ENCODE data around the gene TRMT44. TPM values are rescaled to one million over a fixed set of nuclear protein-coding genes. Genes with fewer than 3 reads are reported as not detected.

The TRMT44 gene
- total RNA-seq, 1 experiment from 2014 or later = 23.4 TPM

GRCh38 chr4:8412288-8412687 is 28.3 kb upstream of the TRMT44 start:
- H3K27me3 Mint-ChIP-seq (ENCODE audit: insufficient read depth, unreplicated experiment) = no peaks in the 10 kb centered on the region
- CTCF ChIA-PET = no interaction called here
- no peak for DNase-seq
- BruUV-seq (replicated peaks) = no TSS peak
- POLR2A ChIA-PET = no interaction called here
- Histone ChIP-seq H3K9me3 (no peaks in the 10 kb centered on the region), H3K4me3 (ENCODE audit: low read depth, low read length) (no peak overlapping the region), H3K27me3 (replicated peaks; ENCODE audit: control insufficient read depth, insufficient read depth, low read length) (no peaks in the 10 kb centered on the region), H3K36me3 (ENCODE audit: control insufficient read depth, insufficient read depth, low read length) (no peaks in the 10 kb centered on the region; the same call in 1 of the 2 replicates), H3K4me1 (no peaks in the 10 kb centered on the region)
- no peaks in the 10 kb centered on the region for H3K9me3 Mint-ChIP-seq (ENCODE audit: unreplicated experiment)
- H3K27ac Mint-ChIP-seq (ENCODE audit: unreplicated experiment) = no peak overlapping the region
- H3K36me3 Mint-ChIP-seq (ENCODE audit: insufficient read depth, unreplicated experiment) = no peaks in the 10 kb centered on the region
- TF ChIP-seq CTCF (IDR thresholded peaks at IDR 0.05; ENCODE audit: insufficient read depth in 1 of 2, low read depth in 1 of 2, low read length in 1 of 2, severe bottlenecking in 1 of 2, unreplicated experiment in 1 of 2) = no peak
- no peaks in the 10 kb centered on the region for H3K4me1 Mint-ChIP-seq (ENCODE audit: low read depth, unreplicated experiment)
- intact Hi-C loops (cut with micrococcal nuclease; ENCODE audit: unreplicated experiment) = no loop called here
- H3K4me3 Mint-ChIP-seq (ENCODE audit: unreplicated experiment) = no peak overlapping the region

DNA sequence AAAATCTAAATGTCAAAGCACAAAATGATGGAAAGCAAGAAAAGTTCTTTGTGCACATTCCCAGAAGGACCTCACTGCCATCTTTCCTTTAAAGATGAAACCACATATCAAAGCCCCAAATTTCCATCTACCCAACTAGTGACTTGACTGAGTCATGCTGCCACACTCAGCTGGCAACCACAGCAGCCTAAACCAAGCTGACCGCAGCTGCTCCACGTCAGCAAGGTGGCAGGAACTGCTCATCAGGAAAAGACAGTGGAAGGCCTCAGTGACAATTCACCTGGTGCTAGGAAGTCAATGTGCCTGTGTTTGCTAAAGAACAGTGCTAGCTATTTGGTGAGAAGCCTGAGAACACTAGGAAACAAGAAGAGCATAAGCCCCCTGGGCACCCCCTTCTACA is 26.2 kb upstream of the TRMT44 start:
- BruUV-seq (replicated peaks) = no TSS peak
- Histone ChIP-seq H3K9me3 (no peaks in the 10 kb centered on the region), H3K4me1 (no peaks in the 10 kb centered on the region), H3K36me3 (ENCODE audit: control insufficient read depth, insufficient read depth, low read length) (no peaks in the 10 kb centered on the region; the same call in 1 of the 2 replicates), H3K27me3 (replicated peaks; ENCODE audit: control insufficient read depth, insufficient read depth, low read length) (no peaks in the 10 kb centered on the region), H3K4me3 (ENCODE audit: low read depth, low read length) (no peak overlapping the region)
- CTCF ChIA-PET = no interaction called here
- POLR2A ChIA-PET = no interaction called here
- H3K36me3 Mint-ChIP-seq (ENCODE audit: insufficient read depth, unreplicated experiment) = no peaks in the 10 kb centered on the region
- no peak overlapping the region for H3K4me3 Mint-ChIP-seq (ENCODE audit: unreplicated experiment)
- no peaks in the 10 kb centered on the region for H3K9me3 Mint-ChIP-seq (ENCODE audit: unreplicated experiment)
- no peaks in the 10 kb centered on the region for H3K27me3 Mint-ChIP-seq (ENCODE audit: insufficient read depth, unreplicated experiment)
- no peak for DNase-seq
- H3K4me1 Mint-ChIP-seq (ENCODE audit: low read depth, unreplicated experiment) = no peaks in the 10 kb centered on the region
- no peak for TF ChIP-seq CTCF (IDR thresholded peaks at IDR 0.05; ENCODE audit: insufficient read depth in 1 of 2, low read depth in 1 of 2, low read length in 1 of 2, severe bottlenecking in 1 of 2, unreplicated experiment in 1 of 2)
- intact Hi-C loops (cut with micrococcal nuclease; ENCODE audit: unreplicated experiment) = no loop called here
- no peak overlapping the region for H3K27ac Mint-ChIP-seq (ENCODE audit: unreplicated experiment)

DNA sequence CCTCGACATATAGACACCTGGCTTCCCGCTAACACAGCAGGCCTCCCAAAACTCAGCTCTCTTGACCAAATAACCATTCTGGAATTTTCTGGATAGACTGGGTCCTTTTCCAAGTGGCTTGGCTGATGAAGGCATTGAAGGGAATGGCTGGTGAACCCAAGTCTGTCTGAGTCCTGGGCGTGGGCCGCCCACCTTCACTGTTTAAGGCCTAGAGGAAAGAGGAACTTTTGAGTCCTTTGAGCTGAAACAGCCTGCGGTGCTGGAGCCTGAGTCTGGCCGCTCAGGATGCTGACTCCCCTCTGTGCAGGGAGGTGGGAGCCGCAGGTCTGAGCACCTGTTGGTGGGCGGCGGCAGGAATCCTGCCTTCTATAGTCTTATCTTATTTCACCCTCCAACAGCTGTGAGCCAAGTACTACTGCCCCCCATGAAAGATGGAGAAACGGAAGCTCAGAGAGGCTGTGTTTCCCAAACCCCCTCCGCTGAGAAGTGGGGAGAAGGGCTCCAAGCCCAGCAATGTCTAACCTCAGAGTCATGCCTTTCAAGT is 23.4 kb upstream of the TRMT44 start:
- Mint-ChIP-seq H3K4me1 (ENCODE audit: low read depth, unreplicated experiment) (peaks cover 8% of the 10 kb centered on the region), H3K9me3 (ENCODE audit: unreplicated experiment) (no peaks in the 10 kb centered on the region), H3K27ac (ENCODE audit: unreplicated experiment) (no peak overlapping the region), H3K4me3 (ENCODE audit: unreplicated experiment) (no peak overlapping the region), H3K36me3 (ENCODE audit: insufficient read depth, unreplicated experiment) (peaks cover 5% of the 10 kb centered on the region), H3K27me3 (ENCODE audit: insufficient read depth, unreplicated experiment) (no peaks in the 10 kb centered on the region)
- H3K9me3 ChIP-seq = no peaks in the 10 kb centered on the region
- CTCF ChIA-PET = no interaction called here
- intact Hi-C loops (cut with micrococcal nuclease; ENCODE audit: unreplicated experiment) = no loop called here
- POLR2A ChIA-PET = no interaction called here
- H3K36me3 ChIP-seq (ENCODE audit: control insufficient read depth, insufficient read depth, low read length) = no peaks in the 10 kb centered on the region
- no peak for TF ChIP-seq CTCF (IDR thresholded peaks at IDR 0.05; ENCODE audit: insufficient read depth in 1 of 2, low read depth in 1 of 2, low read length in 1 of 2, severe bottlenecking in 1 of 2, unreplicated experiment in 1 of 2)
- H3K4me3 ChIP-seq (ENCODE audit: low read depth, low read length) = no peak overlapping the region
- no peaks in the 10 kb centered on the region for H3K27me3 ChIP-seq (replicated peaks; ENCODE audit: control insufficient read depth, insufficient read depth, low read length)
- peaks cover 12% of the 10 kb centered on the region for H3K4me1 ChIP-seq
- no peak for DNase-seq
- no TSS peak for BruUV-seq (replicated peaks)
